ENCODE data around the gene DHODH.

DNA sequence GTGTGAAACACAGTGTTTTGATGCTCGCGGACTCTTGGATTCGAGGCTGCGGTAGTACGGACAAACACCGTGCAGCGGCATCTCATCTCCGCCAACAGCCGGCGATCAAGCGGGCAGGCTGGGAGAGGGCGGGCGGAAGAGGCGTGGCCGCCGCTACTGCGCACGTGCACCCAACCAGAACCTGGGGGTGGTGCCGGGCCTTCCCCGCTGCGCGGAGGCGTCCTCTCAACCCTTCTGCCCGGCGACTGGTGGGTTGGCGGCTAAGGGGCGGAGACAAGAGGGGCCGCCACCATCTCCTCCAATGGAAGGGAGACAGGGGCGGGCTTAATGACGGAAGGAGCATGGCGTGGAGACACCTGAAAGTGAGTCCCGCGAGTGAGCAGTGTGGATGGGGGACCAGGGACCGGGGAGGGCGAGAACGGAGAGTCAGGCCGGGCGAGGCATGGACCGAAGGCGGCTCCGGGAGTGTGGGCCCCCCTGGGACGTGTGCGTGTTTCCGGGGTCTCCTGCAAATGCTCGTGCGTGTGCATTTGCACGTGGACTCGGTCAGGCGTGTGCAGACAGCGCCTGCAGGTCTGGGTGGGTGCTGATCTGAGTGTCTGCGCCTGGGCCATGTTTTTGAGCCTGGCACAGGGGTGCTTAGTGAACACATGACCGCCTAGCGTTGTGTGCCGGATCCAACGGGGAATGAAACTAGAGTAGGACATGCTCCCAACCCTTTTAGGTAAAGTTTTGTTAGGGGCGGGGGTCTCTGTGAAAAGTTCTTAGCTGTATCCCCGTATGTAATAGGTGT lies at the start of gene DHODH:
- TF ChIP-seq, protein P1, sequence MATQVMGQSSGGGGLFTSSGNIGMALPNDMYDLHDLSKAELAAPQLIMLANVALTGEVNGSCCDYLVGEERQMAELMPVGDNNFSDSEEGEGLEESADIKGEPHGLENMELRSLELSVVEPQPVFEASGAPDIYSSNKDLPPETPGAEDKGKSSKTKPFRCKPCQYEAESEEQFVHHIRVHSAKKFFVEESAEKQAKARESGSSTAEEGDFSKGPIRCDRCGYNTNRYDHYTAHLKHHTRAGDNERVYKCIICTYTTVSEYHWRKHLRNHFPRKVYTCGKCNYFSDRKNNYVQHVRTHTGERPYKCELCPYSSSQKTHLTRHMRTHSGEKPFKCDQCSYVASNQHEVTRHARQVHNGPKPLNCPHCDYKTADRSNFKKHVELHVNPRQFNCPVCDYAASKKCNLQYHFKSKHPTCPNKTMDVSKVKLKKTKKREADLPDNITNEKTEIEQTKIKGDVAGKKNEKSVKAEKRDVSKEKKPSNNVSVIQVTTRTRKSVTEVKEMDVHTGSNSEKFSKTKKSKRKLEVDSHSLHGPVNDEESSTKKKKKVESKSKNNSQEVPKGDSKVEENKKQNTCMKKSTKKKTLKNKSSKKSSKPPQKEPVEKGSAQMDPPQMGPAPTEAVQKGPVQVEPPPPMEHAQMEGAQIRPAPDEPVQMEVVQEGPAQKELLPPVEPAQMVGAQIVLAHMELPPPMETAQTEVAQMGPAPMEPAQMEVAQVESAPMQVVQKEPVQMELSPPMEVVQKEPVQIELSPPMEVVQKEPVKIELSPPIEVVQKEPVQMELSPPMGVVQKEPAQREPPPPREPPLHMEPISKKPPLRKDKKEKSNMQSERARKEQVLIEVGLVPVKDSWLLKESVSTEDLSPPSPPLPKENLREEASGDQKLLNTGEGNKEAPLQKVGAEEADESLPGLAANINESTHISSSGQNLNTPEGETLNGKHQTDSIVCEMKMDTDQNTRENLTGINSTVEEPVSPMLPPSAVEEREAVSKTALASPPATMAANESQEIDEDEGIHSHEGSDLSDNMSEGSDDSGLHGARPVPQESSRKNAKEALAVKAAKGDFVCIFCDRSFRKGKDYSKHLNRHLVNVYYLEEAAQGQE (IDR thresholded peaks at IDR 0.05): 0 out of 2 replicates have a peak, but pooled peaks have one; percentile 42
- no peak for TF ChIP-seq CTCF (IDR thresholded peaks at IDR 0.05)
- TF ChIP-seq ZFP36 (IDR thresholded peaks at IDR 0.05; ENCODE audit: borderline replicate concordance, partially characterized antibody): no peak
- TF ChIP-seq CEBPB (IDR thresholded peaks at IDR 0.05): no peak
- TF ChIP-seq, protein P2, sequence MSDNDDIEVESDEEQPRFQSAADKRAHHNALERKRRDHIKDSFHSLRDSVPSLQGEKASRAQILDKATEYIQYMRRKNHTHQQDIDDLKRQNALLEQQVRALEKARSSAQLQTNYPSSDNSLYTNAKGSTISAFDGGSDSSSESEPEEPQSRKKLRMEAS (IDR thresholded peaks at IDR 0.05): peak; percentile 91
- no peak for TF ChIP-seq CHD4 (IDR thresholded peaks at IDR 0.05; ENCODE audit: borderline replicate concordance)

All from A549 (cell line).